Stimulated activated CD8-positive, alpha-beta memory T cell treated with anti-CD3 and anti-CD28 coated beads, Interleukin-4, amount 100 ng/mL, for 24 hours (primary cell): ENCODE data around the gene HSPA12B.
A peak's percentile ranks its signal among the peaks of the same experiment; 100 is the strongest.

ENCODE experiments used
- DNase-seq: peaks from one replicate; pipeline ENCODE4 v3.0.0-alpha.2; 2020; ENCODE audit warnings: low read depth

HSPA12B gene

DNA sequence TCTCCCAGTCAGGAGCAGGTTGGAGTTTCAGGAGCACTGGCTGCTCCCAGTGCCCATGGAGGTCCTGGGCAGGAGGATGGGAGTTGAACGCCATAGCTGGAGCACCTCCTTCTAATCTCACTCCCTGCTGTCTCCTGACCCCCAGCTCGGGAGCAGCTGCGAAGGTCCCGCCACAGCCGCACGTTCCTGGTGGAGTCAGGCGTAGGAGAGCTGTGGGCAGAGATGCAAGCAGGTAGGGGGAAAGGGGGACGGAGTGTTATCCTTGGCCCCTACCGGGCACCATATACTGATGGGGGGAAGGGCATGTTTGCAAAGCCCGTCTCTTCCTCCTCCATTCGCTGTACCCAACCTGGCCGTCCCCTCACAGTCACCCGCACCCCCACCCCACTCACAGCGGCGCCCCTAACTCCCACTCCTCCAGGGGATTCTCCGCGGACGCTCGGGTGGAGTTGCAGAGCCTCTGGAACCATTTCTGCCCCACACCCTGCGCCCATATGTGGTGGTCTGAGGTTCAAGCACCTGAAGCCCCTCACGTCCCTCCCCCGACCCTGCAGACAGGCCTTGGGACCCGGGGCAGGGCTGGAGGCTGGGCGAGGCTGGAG lies 16.7 kb downstream of the HSPA12B start:
- no peak for DNase-seq

DNA sequence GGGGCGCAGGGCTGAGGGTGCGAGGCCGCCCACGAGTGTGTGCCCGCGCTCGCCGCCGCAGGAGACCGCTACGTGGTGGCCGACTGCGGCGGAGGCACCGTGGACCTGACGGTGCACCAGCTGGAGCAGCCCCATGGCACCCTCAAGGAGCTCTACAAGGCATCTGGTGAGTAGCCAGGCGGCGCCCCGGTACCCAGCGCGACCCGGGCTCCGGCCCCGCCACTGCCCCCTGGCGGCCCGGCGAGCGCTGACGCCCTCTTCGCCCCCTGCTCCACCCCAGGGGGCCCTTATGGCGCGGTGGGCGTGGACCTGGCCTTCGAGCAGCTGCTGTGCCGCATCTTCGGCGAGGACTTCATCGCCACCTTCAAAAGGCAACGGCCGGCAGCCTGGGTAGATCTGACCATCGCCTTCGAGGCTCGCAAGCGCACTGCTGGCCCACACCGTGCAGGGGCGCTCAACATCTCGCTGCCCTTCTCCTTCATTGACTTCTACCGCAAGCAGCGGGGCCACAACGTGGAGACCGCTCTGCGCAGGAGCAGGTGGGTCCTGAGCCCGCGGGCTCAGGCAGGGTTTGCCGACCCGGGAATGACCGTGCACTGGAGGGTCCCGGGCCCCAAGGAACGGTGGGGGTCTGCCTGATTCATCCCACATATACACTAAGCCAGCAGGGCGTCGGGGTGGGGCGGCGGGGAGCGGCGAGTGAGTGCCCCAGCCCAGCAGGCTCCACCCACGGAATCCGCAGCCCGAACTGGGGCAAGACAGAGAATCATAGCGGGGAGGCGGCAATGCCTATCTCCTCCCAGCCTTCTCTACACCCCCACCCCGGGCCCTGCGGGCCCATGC lies 17.4 kb downstream of the HSPA12B start:
- DNase-seq: no peak

DNA sequence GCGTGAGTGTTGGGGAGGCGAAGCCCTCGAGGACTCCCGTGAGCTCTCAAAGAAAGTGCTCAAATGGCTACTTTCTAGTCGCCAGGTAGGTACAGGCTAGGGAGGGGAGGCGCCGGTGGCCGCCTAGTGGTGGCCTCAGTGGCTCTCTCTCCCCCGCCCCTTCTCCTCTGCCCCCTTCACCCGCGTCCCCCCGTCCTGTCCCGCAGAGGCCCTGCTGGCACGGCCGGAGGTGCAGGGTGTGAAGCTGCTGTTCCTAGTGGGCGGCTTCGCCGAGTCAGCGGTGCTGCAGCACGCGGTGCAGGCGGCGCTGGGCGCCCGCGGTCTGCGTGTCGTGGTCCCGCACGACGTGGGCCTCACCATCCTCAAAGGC lies 18.8 kb downstream of the HSPA12B start:
- DNase-seq: no peak

DNA sequence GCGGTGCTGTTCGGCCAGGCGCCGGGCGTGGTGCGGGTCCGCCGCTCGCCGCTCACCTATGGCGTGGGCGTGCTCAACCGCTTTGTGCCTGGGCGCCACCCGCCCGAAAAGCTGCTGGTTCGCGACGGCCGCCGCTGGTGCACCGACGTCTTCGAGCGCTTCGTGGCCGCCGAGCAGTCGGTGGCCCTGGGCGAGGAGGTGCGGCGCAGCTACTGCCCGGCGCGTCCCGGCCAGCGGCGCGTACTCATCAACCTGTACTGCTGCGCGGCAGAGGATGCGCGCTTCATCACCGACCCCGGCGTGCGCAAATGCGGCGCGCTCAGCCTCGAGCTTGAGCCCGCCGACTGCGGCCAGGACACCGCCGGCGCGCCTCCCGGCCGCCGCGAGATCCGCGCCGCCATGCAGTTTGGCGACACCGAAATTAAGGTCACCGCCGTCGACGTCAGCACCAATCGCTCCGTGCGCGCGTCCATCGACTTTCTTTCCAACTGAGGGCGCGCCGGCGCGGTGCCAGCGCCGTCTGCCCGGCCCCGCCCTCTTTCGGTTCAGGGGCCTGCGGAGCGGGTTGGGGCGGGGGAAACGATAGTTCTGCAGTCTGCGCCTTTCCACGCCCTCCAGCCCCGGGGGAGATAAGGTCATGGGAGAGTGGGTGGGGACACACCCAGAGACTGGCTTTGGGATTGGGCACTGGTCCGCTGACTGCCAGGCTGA lies 19.3 kb downstream of the HSPA12B start:
- DNase-seq: peak; percentile 35

DNA sequence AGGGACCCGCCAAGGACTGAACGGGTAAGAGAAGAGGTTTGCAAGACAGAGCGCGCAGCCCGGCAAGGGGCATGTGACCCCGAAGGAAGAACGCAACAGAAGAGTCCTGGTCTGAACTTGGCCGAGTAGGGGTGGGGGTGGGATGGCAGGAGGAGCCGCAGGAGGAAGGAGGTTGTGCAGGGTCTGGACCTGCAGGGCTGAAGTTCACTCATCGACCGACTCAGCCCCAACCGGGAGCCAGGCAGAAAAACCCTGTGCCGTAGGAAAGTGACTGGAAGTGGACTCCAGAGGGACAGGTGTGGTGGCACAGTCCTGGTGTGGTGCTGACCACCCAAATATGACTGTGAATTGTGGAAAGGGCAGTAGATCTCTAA lies 19.9 kb downstream of the HSPA12B start:
- DNase-seq: no peak

DNA sequence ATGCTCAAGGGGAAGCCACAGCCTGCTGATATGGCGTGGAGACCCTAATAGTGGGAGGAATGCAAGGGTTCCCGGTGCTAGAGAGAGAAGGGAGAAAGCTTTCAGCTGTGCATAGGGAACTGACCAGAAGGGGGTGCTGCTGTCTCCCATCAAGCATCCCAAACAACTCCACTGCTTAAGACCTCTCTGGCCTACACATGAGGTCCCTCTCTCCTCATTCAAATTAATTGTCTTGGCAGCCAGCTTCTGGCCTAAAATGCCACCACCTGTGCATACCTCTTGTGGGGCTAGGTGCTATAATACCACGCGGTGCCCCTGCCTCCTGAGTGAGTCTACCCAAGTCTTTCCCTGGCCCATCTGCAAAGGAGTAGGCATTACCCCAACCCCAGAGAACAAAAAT lies 20.6 kb downstream of the HSPA12B start:
- peak; percentile 38 for DNase-seq

DNA sequence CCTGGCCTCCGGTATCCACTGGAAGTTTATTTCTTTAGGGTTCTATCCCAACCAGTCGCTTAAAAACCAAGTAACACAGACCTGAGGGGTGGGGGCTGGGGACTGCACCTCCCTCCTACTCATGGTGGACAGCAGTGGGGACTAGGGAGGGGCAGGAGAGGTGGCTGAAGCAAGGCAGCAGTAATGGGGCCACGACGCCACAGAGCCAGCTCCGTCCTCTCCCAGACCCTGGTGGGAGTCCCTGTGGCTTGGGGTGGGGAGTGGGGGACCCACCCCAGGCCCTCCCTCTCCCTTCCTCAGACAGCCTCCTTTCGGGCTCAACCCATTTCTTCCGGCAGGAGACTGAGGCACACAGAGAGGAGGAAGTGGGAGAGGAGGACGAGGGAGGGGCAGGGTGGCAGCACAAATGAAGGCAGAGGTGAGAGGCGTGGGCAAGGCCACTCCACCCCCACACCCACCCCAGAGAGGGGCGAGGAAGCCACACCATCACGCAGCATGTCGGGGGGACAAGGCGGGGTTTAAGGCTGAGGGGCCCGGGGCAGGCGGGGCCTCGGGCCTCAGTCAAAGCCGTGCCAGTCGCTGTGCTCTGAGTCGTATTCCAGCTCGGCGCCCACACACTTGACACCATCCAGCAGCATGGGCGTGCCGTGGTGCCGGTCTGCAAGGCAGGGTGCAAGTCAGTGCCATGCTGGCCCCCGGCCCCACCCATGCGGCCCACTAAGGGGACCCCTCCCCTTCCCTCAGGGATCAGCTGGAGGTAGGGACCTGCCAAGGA lies 21.2 kb downstream of the HSPA12B start:
- no peak for DNase-seq

DNA sequence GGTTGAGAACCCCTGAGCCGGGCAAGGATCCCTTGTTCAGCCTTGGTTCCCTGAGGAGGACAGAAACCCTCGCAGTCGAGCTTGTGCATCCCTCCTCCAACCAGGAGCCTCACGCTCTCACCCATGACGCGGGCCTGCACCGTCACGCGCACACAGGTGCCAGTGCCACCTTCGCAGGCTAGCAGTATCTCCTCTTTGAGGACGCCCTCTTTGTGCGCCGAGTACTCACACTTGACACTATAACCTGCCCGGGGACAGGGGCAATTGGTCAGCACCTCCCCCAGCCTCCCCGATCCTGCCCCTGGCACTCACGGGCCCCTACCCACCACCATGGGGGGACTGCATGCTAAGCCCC lies 21.8 kb downstream of the HSPA12B start:
- DNase-seq: no peak

DNA sequence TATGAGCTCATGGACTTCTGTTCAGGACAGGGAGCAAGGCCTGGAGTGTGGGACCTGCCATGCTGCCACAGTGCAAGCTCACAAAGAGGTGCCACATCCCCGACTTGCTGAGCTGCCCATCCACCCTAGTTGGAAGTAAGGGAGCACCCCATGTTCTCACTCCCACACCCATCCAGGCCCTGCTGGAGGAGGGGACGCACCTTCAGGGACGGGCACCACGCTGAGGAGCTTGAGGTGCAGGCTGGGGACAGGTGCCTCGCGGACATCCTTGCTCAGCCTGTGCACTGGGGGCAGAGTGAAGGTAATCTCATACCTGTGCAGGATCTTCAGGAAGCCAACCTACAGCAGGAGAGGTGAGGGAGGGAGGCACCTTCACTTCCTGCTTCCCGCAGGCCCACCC lies 22.8 kb downstream of the HSPA12B start:
- no peak for DNase-seq

DNA sequence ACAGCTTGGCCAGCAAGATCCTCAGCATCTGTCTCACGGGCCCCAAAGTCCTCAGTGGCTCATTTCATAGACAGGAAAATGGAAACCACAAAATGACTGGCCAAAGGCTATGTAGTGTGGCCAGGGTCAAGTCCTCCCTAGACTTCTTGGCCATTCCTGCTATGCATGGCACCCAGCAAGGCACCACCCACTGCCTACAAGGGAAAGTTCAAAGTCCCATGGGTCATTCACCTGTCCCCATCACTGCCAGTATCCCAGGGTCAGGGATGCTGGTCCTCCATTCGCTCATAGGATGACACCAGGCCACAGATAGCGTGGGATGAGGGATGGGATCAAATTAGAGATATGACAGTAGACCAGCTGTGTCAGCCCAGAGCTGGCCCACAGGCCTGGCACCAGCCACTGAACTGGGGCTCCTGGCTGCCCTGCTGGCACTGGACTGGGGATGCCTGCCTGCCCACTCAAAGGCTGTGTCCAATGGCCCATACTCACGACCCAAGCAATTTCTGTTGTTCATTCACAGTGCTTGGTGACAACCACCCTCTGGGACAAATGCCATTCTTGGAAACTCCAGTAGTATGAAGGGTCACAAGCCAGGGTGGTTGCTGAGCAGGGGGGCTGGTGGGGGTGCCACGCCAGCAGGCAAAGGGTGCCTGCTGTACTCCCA lies 23.5 kb downstream of the HSPA12B start:
- DNase-seq: no peak

DNA sequence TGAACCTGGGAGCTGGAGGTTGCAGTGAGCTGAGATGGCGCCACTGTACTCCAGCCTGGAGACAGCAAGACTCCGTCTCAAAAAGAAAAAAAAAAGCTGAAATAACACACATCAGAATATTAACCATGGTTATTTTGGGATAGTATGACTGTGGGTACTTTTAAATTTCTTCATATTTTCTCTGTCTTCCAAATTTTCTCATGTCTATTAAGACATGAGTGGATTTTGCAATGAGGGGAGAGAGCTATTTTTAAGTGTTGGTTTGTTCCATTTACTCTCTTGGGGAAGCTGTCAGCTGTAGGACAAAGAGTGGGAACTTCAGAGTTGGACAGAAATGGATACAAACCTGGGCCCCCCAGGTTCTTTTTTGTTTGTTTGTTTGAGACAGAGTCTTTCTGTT lies 24.8 kb downstream of the HSPA12B start:
- DNase-seq: no peak

DNA sequence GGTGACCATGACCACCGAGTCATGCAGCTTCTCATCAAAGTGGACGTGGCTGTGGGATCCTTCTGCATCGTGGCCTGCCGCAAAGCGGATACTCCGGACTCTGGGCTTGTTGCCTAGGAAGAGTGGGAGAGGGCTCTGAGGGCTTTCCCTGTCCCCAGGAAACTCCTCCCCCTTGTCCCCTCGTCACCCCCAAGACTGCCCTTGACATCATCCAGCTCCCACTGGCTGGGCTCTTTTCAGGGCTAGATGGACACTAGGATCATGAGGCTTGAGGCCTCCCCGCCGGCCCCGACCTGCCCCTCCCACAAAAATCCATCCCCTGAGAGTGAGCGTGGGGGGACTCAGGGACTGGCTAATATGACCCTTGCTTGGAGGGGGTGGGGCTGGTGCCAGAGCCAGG lies 26.1 kb downstream of the HSPA12B start:
- DNase-seq: no peak

DNA sequence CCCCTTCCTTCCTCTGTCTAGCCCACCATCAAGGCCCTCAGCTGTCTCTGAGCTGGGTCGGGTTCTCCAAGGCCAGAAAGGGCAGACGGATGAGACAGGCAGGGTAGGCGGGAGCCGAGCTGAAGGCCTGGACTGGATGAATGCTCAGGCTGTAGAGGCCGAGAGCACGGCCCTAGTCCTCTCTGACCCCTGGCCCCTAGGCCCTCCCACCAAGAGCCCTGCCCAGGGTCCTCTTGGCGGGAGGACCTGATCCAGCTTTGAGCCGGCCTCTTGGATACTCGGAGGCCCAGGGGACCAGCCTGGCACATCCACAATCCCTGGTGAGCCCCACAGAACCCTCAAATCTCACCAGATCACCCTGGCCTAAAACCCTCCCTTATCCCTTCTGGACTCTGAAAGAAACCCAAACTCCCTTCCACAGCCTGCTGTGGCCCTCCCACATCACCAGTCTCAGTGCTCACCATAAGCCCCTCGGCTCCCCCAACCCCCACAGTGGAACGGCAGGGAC lies 26.9 kb downstream of the HSPA12B start:
- DNase-seq: no peak

DNA sequence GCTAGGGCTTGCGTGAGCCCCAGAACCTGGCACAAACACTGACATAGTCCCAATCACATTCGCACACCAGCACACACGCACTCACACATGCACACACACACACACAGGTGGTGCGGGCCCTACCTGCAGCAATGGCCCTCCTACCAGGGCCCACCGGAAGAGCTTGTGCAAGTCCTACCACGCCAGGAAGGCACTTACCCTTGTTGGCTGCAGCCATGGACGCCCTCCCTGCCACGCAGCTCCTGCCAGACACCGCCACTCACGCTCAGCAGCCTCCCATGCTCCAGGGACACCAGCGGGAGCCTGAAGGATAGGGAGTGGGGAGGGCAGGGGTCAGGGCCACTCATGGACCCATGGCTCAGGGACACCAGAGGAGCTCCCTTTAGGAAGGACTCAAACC lies 27.4 kb downstream of the HSPA12B start:
- no peak for DNase-seq

DNA sequence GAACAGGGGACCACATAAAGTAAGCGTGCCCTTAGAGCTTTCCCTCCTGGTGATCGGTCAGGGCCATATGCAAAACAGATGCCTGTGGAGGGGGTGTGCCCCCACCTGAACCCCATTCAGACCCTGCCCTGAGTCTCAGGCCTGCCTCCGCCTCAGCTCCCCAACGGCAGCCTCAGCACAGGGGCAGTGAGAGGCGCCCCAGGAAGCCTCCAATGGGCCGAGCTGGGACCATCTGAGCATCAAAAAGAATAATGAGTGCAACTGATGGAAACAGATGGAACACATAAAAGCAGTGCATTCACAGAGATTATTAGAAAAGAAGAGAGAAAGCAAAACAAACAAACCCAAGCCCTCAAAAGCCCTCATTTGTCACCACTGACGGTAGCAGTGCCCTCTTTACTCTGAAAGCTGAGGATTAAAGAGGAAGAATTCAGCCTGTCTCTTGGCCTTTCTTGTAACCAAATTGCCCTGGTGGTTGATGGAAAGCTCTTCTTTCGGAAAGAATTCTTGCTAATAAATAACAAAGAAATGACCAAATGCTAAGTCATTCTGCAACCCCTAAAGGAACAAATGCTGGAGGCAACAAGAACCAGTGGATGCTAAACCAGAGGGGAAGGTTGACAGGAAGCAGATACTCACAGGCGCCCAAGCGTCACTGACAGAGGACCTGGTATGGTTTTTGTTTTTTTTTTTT lies 28.3 kb downstream of the HSPA12B start:
- no peak for DNase-seq

DNA sequence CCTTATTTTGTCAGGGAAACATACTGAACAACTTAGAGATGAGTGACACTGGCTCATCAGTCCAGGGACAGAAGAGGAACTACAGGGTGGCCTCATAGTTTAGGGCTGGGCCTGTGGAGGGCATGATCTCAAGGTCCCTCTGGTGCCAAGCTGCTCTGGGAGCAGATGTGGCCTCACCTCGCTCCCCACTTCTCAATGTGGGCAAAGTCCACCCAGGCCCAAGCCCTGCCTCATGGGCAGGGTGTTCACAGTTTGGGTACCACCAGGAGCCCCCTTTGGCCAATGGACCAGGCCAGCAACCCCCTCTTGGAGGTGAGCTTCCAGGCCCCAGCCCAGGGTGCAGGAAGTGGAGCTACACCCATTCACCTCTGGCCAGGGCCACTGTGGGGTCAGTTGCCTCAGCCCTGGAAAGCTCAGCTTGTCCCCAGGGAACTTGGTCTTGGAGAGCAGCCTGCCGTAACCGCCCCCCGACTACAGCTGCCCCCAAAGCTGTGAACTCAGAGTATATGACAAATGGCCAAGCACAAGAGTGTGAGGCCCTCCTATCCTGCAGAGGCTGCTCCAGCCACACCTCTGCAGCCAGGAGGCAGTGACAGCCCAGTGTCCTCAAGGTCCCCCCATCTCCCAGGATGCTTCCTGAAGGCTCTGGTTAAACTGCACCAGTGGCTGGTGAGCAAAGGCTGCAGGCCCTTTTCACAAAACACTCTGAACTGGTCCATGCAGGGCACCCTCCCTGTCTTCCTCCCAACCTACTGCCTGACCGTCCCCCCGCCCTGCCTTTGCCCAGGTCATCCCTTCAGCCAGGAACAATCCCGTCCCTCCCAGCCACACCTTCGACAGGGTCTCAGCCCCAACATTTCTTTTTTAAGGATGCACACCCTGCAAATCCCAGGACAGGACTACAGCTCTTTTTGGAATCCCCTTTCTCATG lies 31.5 kb downstream of the HSPA12B start:
- DNase-seq: no peak

DNA sequence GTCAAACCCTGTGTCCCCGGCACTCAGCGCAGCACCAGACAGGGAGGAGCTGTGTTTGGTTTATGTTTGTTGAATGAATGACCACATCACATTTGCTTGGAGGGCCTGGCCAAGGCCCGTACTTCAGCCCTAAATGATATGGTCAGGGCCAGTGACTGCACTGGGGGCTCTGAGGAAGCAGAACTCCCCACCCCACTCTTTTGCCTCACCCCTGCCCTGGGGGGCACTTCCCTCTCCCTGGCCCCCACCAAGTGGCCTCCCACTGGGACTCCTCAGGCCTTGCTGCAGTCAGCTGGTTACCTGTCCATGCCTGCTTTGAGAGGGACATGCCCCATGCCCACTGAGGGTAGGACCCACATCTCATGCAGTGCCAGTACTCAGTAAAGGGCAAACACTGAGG lies 32.2 kb downstream of the HSPA12B start:
- DNase-seq: no peak

DNA sequence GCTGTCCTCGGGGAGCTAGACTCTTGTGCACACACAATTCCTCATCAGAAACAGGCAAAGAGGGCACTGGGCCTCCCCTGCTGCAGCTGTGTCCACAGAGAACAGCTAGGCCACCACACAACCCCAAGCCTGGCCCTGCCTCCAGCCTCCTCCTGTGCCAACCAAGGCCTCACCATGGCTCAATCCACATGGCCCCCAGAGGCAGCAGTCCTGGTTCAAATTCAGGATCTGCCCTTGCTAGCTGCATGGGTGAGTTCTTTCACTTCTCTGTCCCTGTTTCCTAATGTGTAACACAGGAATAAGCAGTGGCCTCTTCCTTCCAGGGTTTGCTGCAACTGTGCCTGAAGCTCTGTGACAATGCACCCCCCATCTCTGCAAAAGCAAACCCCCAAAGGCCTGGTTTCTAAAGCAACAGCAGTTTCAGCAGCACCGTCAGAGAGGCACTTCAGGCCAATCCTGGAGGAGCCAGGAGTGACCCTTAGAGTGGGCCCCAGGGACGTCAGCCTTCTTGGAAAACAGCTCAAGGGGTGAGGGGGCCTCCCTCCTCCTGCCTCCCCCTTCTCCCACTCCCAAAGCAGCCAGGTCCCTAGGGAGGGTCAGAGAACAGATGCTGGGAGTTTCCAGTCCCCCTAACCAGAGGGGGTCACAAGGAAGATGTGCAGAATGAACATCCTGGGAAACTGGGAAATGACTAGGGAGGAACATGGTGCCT lies 32.8 kb downstream of the HSPA12B start:
- DNase-seq: no peak

DNA sequence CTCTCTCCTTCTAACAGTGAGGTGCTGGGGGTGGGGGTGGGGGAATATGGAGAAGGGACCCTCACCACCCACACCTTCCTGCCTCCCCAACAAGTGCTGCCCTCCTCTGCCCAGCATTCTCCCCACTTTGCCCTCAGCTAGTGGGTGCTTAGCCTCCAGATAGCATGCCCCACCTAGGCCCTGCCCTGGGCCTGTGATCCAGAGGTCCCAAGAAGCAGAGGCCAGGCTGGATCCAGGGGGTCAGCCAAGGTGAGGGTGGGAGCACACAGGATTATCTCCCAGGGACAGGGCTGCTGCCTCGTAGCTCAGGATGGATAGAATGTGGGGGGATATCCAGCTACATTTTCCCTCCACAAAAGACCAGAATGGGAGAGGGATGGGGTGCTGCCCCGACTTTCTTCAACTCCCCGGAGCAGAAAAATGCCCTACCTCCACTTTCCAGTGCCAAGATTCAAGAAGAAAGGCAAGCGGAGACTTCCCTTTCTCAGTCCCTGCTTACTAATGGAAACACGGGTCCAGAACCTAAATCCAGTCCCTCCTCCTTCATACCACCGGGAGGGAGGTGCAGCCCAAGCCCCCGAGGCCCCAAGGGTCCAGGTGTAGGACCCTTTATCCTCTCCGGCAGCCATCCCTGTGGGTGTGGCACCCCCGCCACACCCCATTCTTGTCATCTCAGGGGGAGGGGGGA lies 34.1 kb downstream of the HSPA12B start:
- no peak for DNase-seq
